ENCODE data around the gene PIP. TPM values are rescaled to one million over a fixed set of nuclear protein-coding genes. Genes with fewer than 3 reads are reported as not detected.

PIP gene
- total and polyA plus RNA-seq, 2 donors (not counting 3 experiments of a cell fraction or from before 2014, with no cell fraction given): not detected

- dilution Hi-C loops (cut with MboI; ENCODE audit: extremely low pct_ligation_motif_present, low sequenced_read_pairs) (no loop called here), intact Hi-C loops (cut with micrococcal nuclease) (no loop called here)
- no TSS peak for BruUV-seq (replicated peaks)
- no peak within 1 kb of the TSS for H2AFZ ChIP-seq (ENCODE audit: low read depth, low read length)
- POLR2A ChIA-PET: no interaction called here
- CTCF ChIA-PET: interaction anchor here (0.9 to 1.5 kb wide), 2 partner anchors 8 to 32 kb away, joined by 3 read pairs; no protein-coding TSS in a partner anchor
- H3K79me2 ChIP-seq (ENCODE audit: control insufficient read depth, insufficient read depth, low read length): no peaks in the 10 kb centered on the region
- no peak for FAIRE-seq
- no peaks in the 10 kb centered on the region for H3K9me1 ChIP-seq (replicated peaks; ENCODE audit: control insufficient read depth, extremely low read depth, insufficient read depth, low read length)
- H3K4me3 ChIP-seq (replicated peaks in 1 of 3; ENCODE audit: insufficient read depth in 1 of 3, low read depth in 1 of 3, low read length in 3 of 3): no peak within 1 kb of the TSS
- no peaks in the 10 kb centered on the region for H3K9me3 ChIP-seq (replicated peaks; ENCODE audit: control insufficient read depth, insufficient read depth, low read length)
- H3K27ac ChIP-seq (ENCODE audit: insufficient read depth, low read depth, low read length): no peak within 1 kb of the TSS
- DNase-seq (ENCODE audit: low read depth, low spot score): no peak
- no peak within 1 kb of the TSS for H3K4me2 ChIP-seq (ENCODE audit: insufficient read depth, low read length)
- H3K36me3 ChIP-seq (ENCODE audit: control insufficient read depth in 2 of 2, extremely low read depth in 1 of 2, insufficient read depth in 2 of 2, low read length in 2 of 2): no peaks in the 10 kb centered on the region
- H3K27me3 ChIP-seq (ENCODE audit: control insufficient read depth in 2 of 2, insufficient read depth in 2 of 2, low read length in 2 of 2): peaks cover 0 to 2% of the 10 kb centered on the region in 2 experiments
- H4K20me1 ChIP-seq (replicated peaks; ENCODE audit: control insufficient read depth, extremely low read depth, insufficient read depth, low read length): no peaks in the 10 kb centered on the region
- H3K9ac ChIP-seq (replicated peaks; ENCODE audit: extremely low read depth, insufficient read depth, low read length): no peak within 1 kb of the TSS
- H3K4me1 ChIP-seq (ENCODE audit: control insufficient read depth, extremely low read depth, insufficient read depth, low read length): no peaks in the 10 kb centered on the region
- no peak for TF ChIP-seq GATA2 (IDR thresholded peaks at IDR 0.05; ENCODE audit: insufficient read depth, insufficient read length, low read depth, low read length)
- no peak for TF ChIP-seq CTCF (IDR thresholded peaks at IDR 0.05; ENCODE audit: extremely low read depth in 1 of 2, insufficient read depth in 1 of 2, low read depth in 1 of 2, low read length in 2 of 2)
- no peak for TF ChIP-seq POLR2A (IDR thresholded peaks at IDR 0.05; ENCODE audit: low read depth, low read length)
- no peak for TF ChIP-seq EZH2 (IDR thresholded peaks at IDR 0.05; ENCODE audit: borderline replicate concordance, low read depth, low read length, severe bottlenecking)
- no peak for TF ChIP-seq MAX (IDR thresholded peaks at IDR 0.05; ENCODE audit: insufficient read depth, insufficient read length)
- TF ChIP-seq JUN (IDR thresholded peaks at IDR 0.05; ENCODE audit: borderline replicate concordance, insufficient read depth, insufficient read length, low read depth): no peak
- no peak for TF ChIP-seq FOS (IDR thresholded peaks at IDR 0.05; ENCODE audit: borderline replicate concordance, insufficient read depth, low read length)
- no peak for TF ChIP-seq MYC (IDR thresholded peaks at IDR 0.05; ENCODE audit: low read depth, low read length)
- no peak for TF ChIP-seq POLR2AphosphoS5 (IDR thresholded peaks at IDR 0.05; ENCODE audit: insufficient read depth, low read depth, low read length)
Observed at GRCh38 chr7:143183024-143183423, 51.1 kb downstream of the PIP start, which contains the start of gene TAS2R39. TAS2R39 (plus strand) TSS chr7:143183419; CDS start chr7:143183419, 0 bp downstream.
